HepG2 (cell line): ENCODE measurements around the gene PPP1R18. TPM values are rescaled to one million over a fixed set of nuclear protein-coding genes. Genes with fewer than 3 reads are reported as not detected.
A peak's percentile ranks its signal among the peaks of the same experiment; 100 is the strongest.

Source experiments
- AKAP8 ChIP-seq: sonication (generic); formaldehyde crosslinking; IDR thresholded peaks from 2 replicates; pipeline ENCODE4 v1.5.1; 2020; ENCODE audit warnings: mild to moderate bottlenecking, missing genetic modification reagents
- ERF ChIP-seq: IDR thresholded peaks from 2 replicates; pipeline ENCODE4 v1.6.1; 2018; ENCODE audit warnings: missing biosample characterization, missing genetic modification reagents
- GABPB1 ChIP-seq: IDR thresholded peaks from 2 replicates; pipeline ENCODE4 v1.6.1; 2016; ENCODE audit warnings: mild to moderate bottlenecking, missing genetic modification reagents, moderate library complexity, missing compliant biosample characterization
- GLMP ChIP-seq: sonication (generic); formaldehyde crosslinking; IDR thresholded peaks from 2 replicates; pipeline ENCODE4 v1.9.0; 2021; ENCODE audit warnings: missing genetic modification reagents, mild to moderate bottlenecking, borderline replicate concordance
- MTF1 ChIP-seq: sonication (generic); formaldehyde crosslinking; IDR thresholded peaks from 2 replicates; pipeline ENCODE4 v1.5.0; 2020; ENCODE audit warnings: missing genetic modification reagents
- PHB2 ChIP-seq: fragments of 450-650 bp; IDR thresholded peaks from 2 replicates; pipeline ENCODE4 v1.6.1; 2018; ENCODE audit not compliant: partially characterized antibody
- POGZ ChIP-seq: sonication (generic); formaldehyde crosslinking; IDR thresholded peaks from 2 replicates; pipeline ENCODE4 v1.4.0; 2020; ENCODE audit warnings: mild to moderate bottlenecking, missing genetic modification reagents
- POLR2AphosphoS5 ChIP-seq: IDR thresholded peaks from 2 replicates; pipeline ENCODE4 v1.6.1; 2012; ENCODE audit warnings: low read depth, low read length
- PRPF4 ChIP-seq: fragments of 200-400 bp; formaldehyde crosslinking; IDR thresholded peaks from 2 replicates; pipeline ENCODE4 v1.6.1; 2016; ENCODE audit warnings: low read length, low read depth; ENCODE audit not compliant: poor library complexity, severe bottlenecking
- RBFOX2 ChIP-seq: fragments of 200-400 bp; formaldehyde crosslinking; IDR thresholded peaks from 2 replicates; pipeline ENCODE4 v1.6.1; 2017; ENCODE audit warnings: low read depth, mild to moderate bottlenecking, low read length
- STAG1 ChIP-seq: sonication (generic); formaldehyde crosslinking; IDR thresholded peaks from 2 replicates; pipeline ENCODE4 v1.4.0; 2020; ENCODE audit warnings: missing genetic modification reagents
- ZBED4 ChIP-seq: sonication (generic); formaldehyde crosslinking; IDR thresholded peaks from 2 replicates; pipeline ENCODE4 v1.4.0; 2020; ENCODE audit warnings: missing genetic modification reagents, borderline replicate concordance
- ZNF234 ChIP-seq: sonication (generic); formaldehyde crosslinking; conservative IDR thresholded peaks from 2 replicates; pipeline ENCODE4 v1.5.1; 2020; ENCODE audit warnings: mild to moderate bottlenecking, missing genetic modification reagents
- ZNF24 ChIP-seq: fragments of 450-650 bp; IDR thresholded peaks from 2 replicates; pipeline ENCODE4 v1.6.1; 2017; ENCODE audit warnings: antibody characterized with exemption, mild to moderate bottlenecking
- ZNF292 ChIP-seq: sonication (generic); formaldehyde crosslinking; IDR thresholded peaks from 2 replicates; pipeline ENCODE4 v1.8.1; 2022; ENCODE audit warnings: mild to moderate bottlenecking, low read depth, missing genetic modification reagents, borderline replicate concordance
- ZNF503 ChIP-seq: sonication (generic); formaldehyde crosslinking; IDR thresholded peaks from 2 replicates; pipeline ENCODE4 v1.4.0; 2020; ENCODE audit warnings: missing genetic modification reagents
- ZNF652 ChIP-seq: IDR thresholded peaks from 2 replicates; pipeline ENCODE4 v1.6.1; 2016; ENCODE audit warnings: low read depth, borderline replicate concordance
- ZNF747 ChIP-seq: sonication (generic); formaldehyde crosslinking; IDR thresholded peaks from 2 replicates; pipeline ENCODE4 v1.8.1; 2023; ENCODE audit warnings: missing genetic modification reagents, mild to moderate bottlenecking, borderline replicate concordance
- ZNF772 ChIP-seq: sonication (generic); formaldehyde crosslinking; IDR thresholded peaks from 2 replicates; pipeline ENCODE4 v1.5.0; 2020; ENCODE audit warnings: mild to moderate bottlenecking, missing genetic modification reagents
- ZSCAN12 ChIP-seq: sonication (generic); formaldehyde crosslinking; IDR thresholded peaks from 2 replicates; pipeline ENCODE4 v1.9.0; 2021; ENCODE audit warnings: mild to moderate bottlenecking, missing genetic modification reagents
- polyA plus RNA-seq, 8 experiments: library from polyadenylated mRNA; depleted of rRNA in 3 of 8; stranded (reverse) in 7 of 8; unstranded in 1 of 8; fragments of >200 nt; fragmentation: Illumina TruSeq in 4 of 8; extraction: Trizol in 4 of 8; gene quantifications; 2 replicates each; pipeline versions ENCODE4 v1.2.1 to v1.2.3, GENCODE V29; 2011 to 2016; ENCODE audit warnings: low read depth in 4 of 8, missing spikeins in 1 of 8, mixed read lengths in 1 of 8; ENCODE audit not compliant: insufficient read depth in 1 of 8
- total RNA-seq, 5 experiments: library from RNA; depleted of rRNA; stranded (reverse); fragments of >200 nt; fragmentation: Illumina TruSeq; extraction: Trizol; gene quantifications; 2 replicates each; pipeline ENCODE4 v1.2.3, GENCODE V29; 2016; ENCODE audit warnings: low read depth in 1 of 5
- TF ChIP-seq, protein P1 (sequence below): sonication (generic); formaldehyde crosslinking; IDR thresholded peaks from 2 replicates; pipeline ENCODE4 v1.8.1; 2023; ENCODE audit warnings: mild to moderate bottlenecking, missing genetic modification reagents
- TF ChIP-seq, protein P2 (sequence below): sonication (generic); formaldehyde crosslinking; IDR thresholded peaks from 2 replicates; pipeline ENCODE4 v1.5.0; 2020; ENCODE audit warnings: missing genetic modification reagents

Gene PPP1R18
- total and polyA plus RNA-seq, 2 of the 13 experiments (the other 11 are each of a cell fraction or from before 2014, with no cell fraction given), result 4.9 to 9.2 TPM

DNA sequence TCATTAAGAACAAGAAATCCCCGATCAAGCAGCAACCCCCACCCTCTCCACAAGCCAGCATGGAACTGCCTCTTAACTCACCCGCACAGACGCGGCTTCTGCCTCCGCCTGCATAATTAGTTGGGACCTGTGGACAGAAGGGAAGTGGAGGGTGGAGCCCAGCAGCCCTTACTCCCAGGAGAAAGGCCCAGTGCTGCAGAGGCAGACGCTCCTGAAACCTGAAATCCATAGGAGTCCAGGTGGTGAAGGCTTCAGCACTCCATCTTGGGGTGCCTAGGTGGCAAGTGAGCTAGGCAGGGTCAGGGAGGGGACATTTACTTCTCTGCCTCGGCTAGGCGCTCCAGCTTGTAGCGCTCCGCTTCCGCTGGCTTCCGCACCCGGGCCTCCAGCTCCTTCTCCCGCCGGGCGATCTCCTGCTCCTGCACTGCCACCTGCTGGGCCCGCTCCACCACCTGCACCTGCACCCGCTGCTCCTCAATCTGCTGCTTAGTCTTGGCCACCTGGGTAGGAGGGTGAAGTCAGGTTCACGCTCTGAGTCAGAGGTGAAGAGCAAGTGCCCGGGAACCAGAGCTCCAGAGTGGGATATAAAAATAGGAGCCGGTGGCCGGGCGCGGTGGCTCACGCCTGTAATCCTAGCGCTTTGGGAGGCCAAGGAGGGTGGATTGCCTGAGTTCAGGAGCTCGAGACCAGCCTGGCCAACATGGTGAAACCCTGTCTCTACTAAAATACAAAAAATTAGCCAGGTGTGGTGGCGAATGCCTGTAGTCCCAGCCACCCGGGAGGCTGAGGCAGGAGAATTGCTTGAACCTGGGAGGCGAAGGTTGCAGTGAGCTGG is 44.4 kb upstream of the PPP1R18 start (continued):
- no peak for TF ChIP-seq ZBED4 (CRISPR knock-in tag)
- no peak for TF ChIP-seq AKAP8 (CRISPR knock-in tag)
- no peak for TF ChIP-seq GLMP (CRISPR knock-in tag)
- peak; percentile 77 for TF ChIP-seq RBFOX2
- peak; percentile 65 for TF ChIP-seq GABPB1 (CRISPR knock-in tag)
- TF ChIP-seq PHB2, result no peak
- TF ChIP-seq ERF (CRISPR knock-in tag), result peak; percentile 38; the same call in 1 of the 2 replicates
- TF ChIP-seq ZNF772 (CRISPR knock-in tag), result no peak
- TF ChIP-seq, protein P1, sequence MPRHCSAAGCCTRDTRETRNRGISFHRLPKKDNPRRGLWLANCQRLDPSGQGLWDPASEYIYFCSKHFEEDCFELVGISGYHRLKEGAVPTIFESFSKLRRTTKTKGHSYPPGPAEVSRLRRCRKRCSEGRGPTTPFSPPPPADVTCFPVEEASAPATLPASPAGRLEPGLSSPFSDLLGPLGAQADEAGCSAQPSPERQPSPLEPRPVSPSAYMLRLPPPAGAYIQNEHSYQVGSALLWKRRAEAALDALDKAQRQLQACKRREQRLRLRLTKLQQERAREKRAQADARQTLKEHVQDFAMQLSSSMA (CRISPR knock-in tag), result 0 out of 2 replicates have a peak, but pooled peaks have one; percentile 39
- TF ChIP-seq ZNF652 (CRISPR knock-in tag), result no peak
- TF ChIP-seq PRPF4, result peak; percentile 64
- no peak for TF ChIP-seq ZNF747 (CRISPR knock-in tag)
- TF ChIP-seq ZNF234 (CRISPR knock-in tag), result no peak
- TF ChIP-seq POGZ (CRISPR knock-in tag), result peak; percentile 76
- TF ChIP-seq MTF1 (CRISPR knock-in tag), result no peak
- no peak for TF ChIP-seq ZNF503 (CRISPR knock-in tag)
- no peak for TF ChIP-seq ZNF292 (CRISPR knock-in tag)
- TF ChIP-seq, protein P2, sequence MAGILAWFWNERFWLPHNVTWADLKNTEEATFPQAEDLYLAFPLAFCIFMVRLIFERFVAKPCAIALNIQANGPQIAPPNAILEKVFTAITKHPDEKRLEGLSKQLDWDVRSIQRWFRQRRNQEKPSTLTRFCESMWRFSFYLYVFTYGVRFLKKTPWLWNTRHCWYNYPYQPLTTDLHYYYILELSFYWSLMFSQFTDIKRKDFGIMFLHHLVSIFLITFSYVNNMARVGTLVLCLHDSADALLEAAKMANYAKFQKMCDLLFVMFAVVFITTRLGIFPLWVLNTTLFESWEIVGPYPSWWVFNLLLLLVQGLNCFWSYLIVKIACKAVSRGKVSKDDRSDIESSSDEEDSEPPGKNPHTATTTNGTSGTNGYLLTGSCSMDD, result no peak
- TF ChIP-seq ZNF24, result no peak
- no peak for TF ChIP-seq ZSCAN12
- TF ChIP-seq STAG1 (CRISPR knock-in tag), result peak; percentile 94
- TF ChIP-seq POLR2AphosphoS5, result no peak
